HL-60 (cell line): ENCODE measurements around the gene GPR78.

Experiments
- CTCF ChIP-seq: IDR thresholded peaks from one replicate; pipeline ENCODE4 v1.5.1; 2011; ENCODE audit warnings: low read length, control low read depth, inconsistent platforms; ENCODE audit not compliant: insufficient read depth
- GABPA ChIP-seq: IDR thresholded peaks from 2 replicates; pipeline ENCODE4 v1.6.1; 2012; ENCODE audit warnings: low read depth
- POLR2AphosphoS5 ChIP-seq: IDR thresholded peaks from 2 replicates; pipeline ENCODE4 v1.6.1; 2012; ENCODE audit warnings: low read depth
- REST ChIP-seq: IDR thresholded peaks from 2 replicates; pipeline ENCODE4 v1.6.1; 2012; ENCODE audit warnings: low read depth; ENCODE audit not compliant: insufficient replicate concordance
- SPI1 ChIP-seq: IDR thresholded peaks from 2 replicates; pipeline ENCODE4 v1.6.1; 2012; ENCODE audit warnings: low read depth, mild to moderate bottlenecking, borderline replicate concordance

GRCh38 chr4:8606476-8606875 is 26.3 kb downstream of the GPR78 start:
- TF ChIP-seq CTCF = no peak
- no peak for TF ChIP-seq POLR2AphosphoS5
- TF ChIP-seq REST = no peak
- TF ChIP-seq SPI1 = no peak
- no peak for TF ChIP-seq GABPA
